Measurements from ENCODE around the gene SEPSECS. TPM values are rescaled to one million over a fixed set of nuclear protein-coding genes. Genes with fewer than 3 reads are reported as not detected.

SEPSECS gene
- total RNA-seq, 1 experiment from 2014 or later: 7.5 TPM

- CTCF ChIA-PET: no interaction called here
- H3K4me3 Mint-ChIP-seq (ENCODE audit: low read depth, unreplicated experiment): no peak overlapping the region
- peaks cover 18% of the 10 kb centered on the region for H3K4me1 Mint-ChIP-seq (ENCODE audit: low read depth, unreplicated experiment)
- BruUV-seq (replicated peaks): no TSS peak
- H3K27ac Mint-ChIP-seq (ENCODE audit: unreplicated experiment): no peak overlapping the region
- no peak for TF ChIP-seq CTCF (IDR thresholded peaks at IDR 0.05; ENCODE audit: unreplicated experiment)
- intact Hi-C loops (cut with micrococcal nuclease; ENCODE audit: unreplicated experiment): no loop called here
- no peak for DNase-seq
- peaks cover 26% of the 10 kb centered on the region for H3K36me3 Mint-ChIP-seq (ENCODE audit: insufficient read depth, unreplicated experiment)
- no peaks in the 10 kb centered on the region for H3K27me3 Mint-ChIP-seq (ENCODE audit: unreplicated experiment)
- no peaks in the 10 kb centered on the region for H3K9me3 Mint-ChIP-seq (ENCODE audit: low read depth, unreplicated experiment)
Observed at GRCh38 chr4:25162566-25162965, 2.3 kb upstream of the SEPSECS start.

- H3K4me3 Mint-ChIP-seq (ENCODE audit: low read depth, unreplicated experiment): peak overlapping the region; percentile 97
- TF ChIP-seq CTCF (IDR thresholded peaks at IDR 0.05; ENCODE audit: unreplicated experiment): no peak
- H3K4me1 Mint-ChIP-seq (ENCODE audit: low read depth, unreplicated experiment): peaks cover 18% of the 10 kb centered on the region
- H3K27me3 Mint-ChIP-seq (ENCODE audit: unreplicated experiment): no peaks in the 10 kb centered on the region
- BruUV-seq (replicated peaks): no TSS peak
- intact Hi-C loops (cut with micrococcal nuclease; ENCODE audit: unreplicated experiment): no loop called here
- no peaks in the 10 kb centered on the region for H3K9me3 Mint-ChIP-seq (ENCODE audit: low read depth, unreplicated experiment)
- H3K27ac Mint-ChIP-seq (ENCODE audit: unreplicated experiment): peak overlapping the region; percentile 91
- H3K36me3 Mint-ChIP-seq (ENCODE audit: insufficient read depth, unreplicated experiment): peaks cover 26% of the 10 kb centered on the region
- CTCF ChIA-PET: interaction anchor here (0.6 to 1.1 kb wide), 3 partner anchors 17 to 616 kb away, joined by 3 to 4 read pairs (median 3); no protein-coding TSS in a partner anchor
- no peak for DNase-seq
Observed at GRCh38 chr4:25161593-25161950, 1.3 kb upstream of the SEPSECS start.

GRCh38 chr4:25160714-25161592, 704 bp upstream of the SEPSECS start:
- BruUV-seq (replicated peaks): TSS peak; percentile 67
- peak overlapping the region; percentile 97 for H3K4me3 Mint-ChIP-seq (ENCODE audit: low read depth, unreplicated experiment)
- H3K4me1 Mint-ChIP-seq (ENCODE audit: low read depth, unreplicated experiment): peaks cover 18% of the 10 kb centered on the region
- CTCF ChIA-PET: interaction anchor here (0.6 to 1.1 kb wide), 3 partner anchors 139 to 615 kb away, joined by 3 to 4 read pairs (median 4); no protein-coding TSS in a partner anchor
- H3K36me3 Mint-ChIP-seq (ENCODE audit: insufficient read depth, unreplicated experiment): peaks cover 26% of the 10 kb centered on the region
- no peak for TF ChIP-seq CTCF (IDR thresholded peaks at IDR 0.05; ENCODE audit: unreplicated experiment)
- intact Hi-C loops (cut with micrococcal nuclease; ENCODE audit: unreplicated experiment): no loop called here
- no peaks in the 10 kb centered on the region for H3K9me3 Mint-ChIP-seq (ENCODE audit: low read depth, unreplicated experiment)
- peak overlapping the region; percentile 91 for H3K27ac Mint-ChIP-seq (ENCODE audit: unreplicated experiment)
- no peaks in the 10 kb centered on the region for H3K27me3 Mint-ChIP-seq (ENCODE audit: unreplicated experiment)
- no peak for DNase-seq

GRCh38 chr4:25158817-25159216, 1.4 kb downstream of the SEPSECS start:
- Mint-ChIP-seq H3K27me3 (ENCODE audit: unreplicated experiment) (no peaks in the 10 kb centered on the region), H3K36me3 (ENCODE audit: insufficient read depth, unreplicated experiment) (peaks cover 26% of the 10 kb centered on the region), H3K9me3 (ENCODE audit: low read depth, unreplicated experiment) (no peaks in the 10 kb centered on the region), H3K27ac (ENCODE audit: unreplicated experiment) (no peak overlapping the region), H3K4me1 (ENCODE audit: low read depth, unreplicated experiment) (peaks cover 18% of the 10 kb centered on the region), H3K4me3 (ENCODE audit: low read depth, unreplicated experiment) (peak overlapping the region; percentile 97)
- CTCF ChIA-PET: interaction anchor here (0.7 to 1.4 kb wide), 2 partner anchors 25 to 154 kb away, joined by 3 to 4 read pairs; partner anchors contain the start of gene ZCCHC4
- BruUV-seq (replicated peaks): TSS peak; percentile 65
- no peak for TF ChIP-seq CTCF (IDR thresholded peaks at IDR 0.05; ENCODE audit: unreplicated experiment)
- intact Hi-C loops (cut with micrococcal nuclease; ENCODE audit: unreplicated experiment): loop anchor here (10.0 kb wide), 1 partner anchor 684 kb away; no protein-coding TSS in a partner anchor
- DNase-seq: no peak
